ENCODE data around the gene CTDSP2.

CTDSP2 gene

GRCh38 chr12:57813111-57813970 lies 33.2 kb downstream of the CTDSP2 start:
- no peak for TF ChIP-seq JUND (IDR thresholded peaks at IDR 0.05; ENCODE audit: low read depth)
- in situ Hi-C loops (cut with HindIII; ENCODE audit: low pct_unique_long_range_greater_than_20kb, low sequenced_read_pairs): no loop called here
- no peak for DNase-seq (ENCODE audit: low read depth in 1 of 2, low spot score in 1 of 2)

- TF ChIP-seq JUND (IDR thresholded peaks at IDR 0.05; ENCODE audit: low read depth): no peak
- no peak for DNase-seq (ENCODE audit: low read depth in 1 of 2, low spot score in 1 of 2)
- in situ Hi-C loops (cut with HindIII; ENCODE audit: low pct_unique_long_range_greater_than_20kb, low sequenced_read_pairs): no loop called here
Observed at GRCh38 chr12:57811028-57811755, 35.3 kb downstream of the CTDSP2 start.

- TF ChIP-seq JUND (IDR thresholded peaks at IDR 0.05; ENCODE audit: low read depth): no peak
- in situ Hi-C loops (cut with HindIII; ENCODE audit: low pct_unique_long_range_greater_than_20kb, low sequenced_read_pairs): no loop called here
- DNase-seq (ENCODE audit: low read depth in 1 of 2, low spot score in 1 of 2): no peak
Observed at GRCh38 chr12:57810450-57810849, 36.1 kb downstream of the CTDSP2 start.

GRCh38 chr12:57809425-57809824 lies 37.1 kb downstream of the CTDSP2 start:
- TF ChIP-seq JUND (IDR thresholded peaks at IDR 0.05; ENCODE audit: low read depth): no peak
- in situ Hi-C loops (cut with HindIII; ENCODE audit: low pct_unique_long_range_greater_than_20kb, low sequenced_read_pairs): no loop called here
- no peak for DNase-seq (ENCODE audit: low read depth in 1 of 2, low spot score in 1 of 2)

GRCh38 chr12:57808351-57808750 lies 38.2 kb downstream of the CTDSP2 start:
- no peak for DNase-seq (ENCODE audit: low read depth in 1 of 2, low spot score in 1 of 2)
- in situ Hi-C loops (cut with HindIII; ENCODE audit: low pct_unique_long_range_greater_than_20kb, low sequenced_read_pairs): no loop called here

GRCh38 chr12:57807285-57807684 lies 39.2 kb downstream of the CTDSP2 start:
- DNase-seq (ENCODE audit: low read depth in 1 of 2, low spot score in 1 of 2): no peak
- in situ Hi-C loops (cut with HindIII; ENCODE audit: low pct_unique_long_range_greater_than_20kb, low sequenced_read_pairs): no loop called here
- no peak for TF ChIP-seq JUND (IDR thresholded peaks at IDR 0.05; ENCODE audit: low read depth)

More at GRCh38 chr12:57808351-57808750, 38.2 kb downstream of the CTDSP2 start:
- no peak for TF ChIP-seq JUND (IDR thresholded peaks at IDR 0.05; ENCODE audit: low read depth)

- DNase-seq (ENCODE audit: low read depth in 1 of 2, low spot score in 1 of 2): no peak
- in situ Hi-C loops (cut with HindIII; ENCODE audit: low pct_unique_long_range_greater_than_20kb, low sequenced_read_pairs): no loop called here
- TF ChIP-seq JUND (IDR thresholded peaks at IDR 0.05; ENCODE audit: low read depth): no peak
Observed at GRCh38 chr12:57806677-57807076, 39.9 kb downstream of the CTDSP2 start.

GRCh38 chr12:57803319-57803893 lies 43.1 kb downstream of the CTDSP2 start:
- DNase-seq (ENCODE audit: low read depth in 1 of 2, low spot score in 1 of 2): peak; percentile 44 to 73
- TF ChIP-seq JUND (IDR thresholded peaks at IDR 0.05; ENCODE audit: low read depth): no peak
- in situ Hi-C loops (cut with HindIII; ENCODE audit: low pct_unique_long_range_greater_than_20kb, low sequenced_read_pairs): no loop called here

- TF ChIP-seq JUND (IDR thresholded peaks at IDR 0.05; ENCODE audit: low read depth): no peak
- no peak for DNase-seq (ENCODE audit: low read depth in 1 of 2, low spot score in 1 of 2)
- in situ Hi-C loops (cut with HindIII; ENCODE audit: low pct_unique_long_range_greater_than_20kb, low sequenced_read_pairs): no loop called here
Observed at GRCh38 chr12:57802607-57803006, 43.9 kb downstream of the CTDSP2 start.

GRCh38 chr12:57800965-57801364 lies 45.6 kb downstream of the CTDSP2 start:
- no peak for TF ChIP-seq JUND (IDR thresholded peaks at IDR 0.05; ENCODE audit: low read depth)
- in situ Hi-C loops (cut with HindIII; ENCODE audit: low pct_unique_long_range_greater_than_20kb, low sequenced_read_pairs): no loop called here
- no peak for DNase-seq (ENCODE audit: low read depth in 1 of 2, low spot score in 1 of 2)

- in situ Hi-C loops (cut with HindIII; ENCODE audit: low pct_unique_long_range_greater_than_20kb, low sequenced_read_pairs): no loop called here
- TF ChIP-seq JUND (IDR thresholded peaks at IDR 0.05; ENCODE audit: low read depth): no peak
- DNase-seq (ENCODE audit: low read depth in 1 of 2, low spot score in 1 of 2): no peak
Observed at GRCh38 chr12:57797933-57798332, 48.6 kb downstream of the CTDSP2 start.

- DNase-seq (ENCODE audit: low read depth in 1 of 2, low spot score in 1 of 2): no peak
- no peak for TF ChIP-seq JUND (IDR thresholded peaks at IDR 0.05; ENCODE audit: low read depth)
- in situ Hi-C loops (cut with HindIII; ENCODE audit: low pct_unique_long_range_greater_than_20kb, low sequenced_read_pairs): no loop called here
Observed at GRCh38 chr12:57796996-57797395, 49.5 kb downstream of the CTDSP2 start.

GRCh38 chr12:57795354-57795753 lies 51.2 kb downstream of the CTDSP2 start:
- in situ Hi-C loops (cut with HindIII; ENCODE audit: low pct_unique_long_range_greater_than_20kb, low sequenced_read_pairs): no loop called here
- no peak for DNase-seq (ENCODE audit: low read depth in 1 of 2, low spot score in 1 of 2)
- TF ChIP-seq JUND (IDR thresholded peaks at IDR 0.05; ENCODE audit: low read depth): no peak

Measured in T47D (cell line).